K562 (cell line): ENCODE data around the gene POU2AF1. TPM values are rescaled to one million over a fixed set of nuclear protein-coding genes. Genes with fewer than 3 reads are reported as not detected.

ENCODE experiments used
- ATAC-seq: fragments of 200-7000 bp; cut with Tn5 transposase; 3 replicates; pipeline ENCODE4 v1.9.1; 2020; ENCODE audit warnings: moderate library complexity
- BruUV-seq: library from RNA; stranded (reverse); fragments of 400-500 nt; replicated peaks from 2 replicates; lab custom pipeline; 2021; lab: Mats Ljungman, UMichigan
- CTCF ChIA-PET: fragments of 300-600 bp; formaldehyde crosslinking; extraction: SDS; loops from one replicate; lab custom pipeline; 2021; ENCODE audit warnings: low intra/inter-chr PET ratio; lab: Yijun Ruan, JAX
- POLR2A ChIA-PET: fragments of 300-600, 350-650 bp; sonication (Branson Sonifier 250); formaldehyde crosslinking; extraction: SDS; loops from one replicate; lab custom pipeline; 2021; ENCODE audit warnings: antibody characterized with exemption, inconsistent platforms; lab: Yijun Ruan, JAX
- DNase-seq, 4 experiments: peaks; one replicate each; pipeline versions ENCODE4 v3.0.0 to v3.0.0-alpha.2; 2011 to 2018; ENCODE audit warnings: low spot score in 3 of 4, mixed read lengths in 3 of 4; ENCODE audit errors: extremely low read depth in 1 of 4
- FAIRE-seq: peaks from 2 replicates; lab custom pipeline; 2011; peaks lifted over from hg19 to GRCh38; lab: Jason Lieb, UNC
- H2AFZ ChIP-seq: 2 replicates; pipeline ENCODE4 v1.6.0; 2011; ENCODE audit warnings: low read depth, low read length, control low read depth, inconsistent platforms
- H3K27ac ChIP-seq: fragments of 200-600 bp; 3 replicates; pipeline ENCODE4 v1.8.0; 2011; ENCODE audit warnings: low read depth, mild to moderate bottlenecking, control low read depth, inconsistent platforms, low read length, moderate library complexity, mixed read lengths; ENCODE audit errors: extremely low read depth
- H3K27me3 ChIP-seq, 2 experiments: fragments of 300-600 bp in 1 of 2; 2 replicates in 1 of 2; 3 replicates in 1 of 2; pipeline versions ENCODE4 v1.6.0 to v1.8.0; 2011; ENCODE audit warnings: inconsistent platforms in 2 of 2, low read length in 2 of 2, mild to moderate bottlenecking in 1 of 2, mixed read lengths in 1 of 2, moderate library complexity in 1 of 2; ENCODE audit not compliant: control insufficient read depth in 2 of 2, insufficient read depth in 2 of 2
- H3K36me3 ChIP-seq: fragments of 300-600 bp; 3 replicates; pipeline ENCODE4 v1.8.0; 2011; ENCODE audit warnings: mild to moderate bottlenecking, low read length, inconsistent platforms; ENCODE audit not compliant: control insufficient read depth, insufficient read depth
- H3K4me1 ChIP-seq, 2 experiments: fragments of 200-600 bp in 1 of 2; replicated peaks in 1 of 2; 2 replicates in 1 of 2; 3 replicates in 1 of 2; pipeline versions ENCODE4 v1.5.1 to v1.8.0; 2011; ENCODE audit warnings: inconsistent platforms in 2 of 2, low read length in 2 of 2, mild to moderate bottlenecking in 1 of 2, mixed read lengths in 1 of 2, moderate library complexity in 1 of 2; ENCODE audit not compliant: control insufficient read depth in 2 of 2, insufficient read depth in 2 of 2
- H3K4me2 ChIP-seq: 2 replicates; pipeline ENCODE4 v1.6.1; 2011; ENCODE audit warnings: low read length, control low read depth, inconsistent platforms, mixed read lengths; ENCODE audit not compliant: insufficient read depth
- H3K4me3 ChIP-seq: fragments of 200-600 bp; sonication (generic), shearing (Covaris generic); 2 replicates; pipeline ENCODE4 v1.5.1; 2016; ENCODE audit warnings: control low read depth, inconsistent platforms
- H3K79me2 ChIP-seq: fragments of 200-600 bp; 3 replicates; pipeline ENCODE4 v1.8.0; 2011; ENCODE audit warnings: low read length, inconsistent platforms; ENCODE audit not compliant: control insufficient read depth, insufficient read depth
- H3K9ac ChIP-seq, 2 experiments: 2 replicates each; pipeline versions ENCODE4 v1.6.0 to v1.6.1; 2011; ENCODE audit warnings: low read depth in 2 of 2, low read length in 2 of 2, control low read depth in 1 of 2, inconsistent platforms in 1 of 2, mild to moderate bottlenecking in 1 of 2, mixed read lengths in 1 of 2; ENCODE audit not compliant: insufficient read depth in 1 of 2
- H3K9me1 ChIP-seq: one replicate; pipeline ENCODE4 v1.6.0; 2011; ENCODE audit warnings: inconsistent platforms, mild to moderate bottlenecking, low read length, moderate library complexity; ENCODE audit not compliant: control insufficient read depth, insufficient read depth
- H3K9me3 ChIP-seq: replicated peaks from 2 replicates; pipeline ENCODE4 v1.5.1; 2011; ENCODE audit warnings: low read depth, low read length, inconsistent platforms; ENCODE audit not compliant: control insufficient read depth, insufficient read depth
- H4K20me1 ChIP-seq: replicated peaks from 2 replicates; pipeline ENCODE4 v1.6.1; 2011; ENCODE audit warnings: low read length, inconsistent platforms, mixed read lengths; ENCODE audit not compliant: control insufficient read depth, insufficient read depth
- BRF2 ChIP-seq: IDR thresholded peaks from 3 replicates; pipeline ENCODE4 v1.6.1; 2011; ENCODE audit warnings: borderline replicate concordance, mild to moderate bottlenecking; ENCODE audit not compliant: insufficient read length, insufficient read depth
- KLF10 ChIP-seq: fragments of 250-450 bp; sonication (Bioruptor Pico); IDR thresholded peaks from 2 replicates; pipeline ENCODE4 v1.6.1; 2021; ENCODE audit warnings: matching md5 sums
- RBM14 ChIP-seq: fragments of 200-400 bp; formaldehyde crosslinking; IDR thresholded peaks from 2 replicates; pipeline ENCODE4 v1.6.1; 2018; ENCODE audit warnings: low read depth, mild to moderate bottlenecking, low read length, moderate library complexity, borderline replicate concordance; ENCODE audit not compliant: insufficient read depth
- SMAD2 ChIP-seq: fragments of 150-350 bp; IDR thresholded peaks from 2 replicates; pipeline ENCODE4 v1.6.1; 2014; ENCODE audit warnings: low read depth, mild to moderate bottlenecking, low read length
- TCF7 ChIP-seq: sonication (generic); IDR thresholded peaks from 2 replicates; pipeline ENCODE4 v1.6.1; 2016; ENCODE audit warnings: antibody characterized with exemption, borderline replicate concordance
- TCF7L2 ChIP-seq: fragments of 150-350 bp; IDR thresholded peaks from 2 replicates; pipeline ENCODE4 v1.6.1; 2016; ENCODE audit warnings: low read depth, mild to moderate bottlenecking, low read length, moderate library complexity
- ZFP91 ChIP-seq: sonication (generic); formaldehyde crosslinking; IDR thresholded peaks from 2 replicates; pipeline ENCODE4 v1.8.0; 2022; ENCODE audit warnings: mild to moderate bottlenecking, missing genetic modification reagents
- ZNF143 ChIP-seq: sonication (generic); formaldehyde crosslinking; IDR thresholded peaks from 2 replicates; pipeline ENCODE4 v1.9.0; 2022; ENCODE audit warnings: mild to moderate bottlenecking, missing genetic modification reagents
- ZNF224 ChIP-seq: sonication (generic); formaldehyde crosslinking; IDR thresholded peaks from 2 replicates; pipeline ENCODE4 v1.8.0; 2022; ENCODE audit warnings: mild to moderate bottlenecking, missing genetic modification reagents
- ZNF589 ChIP-seq: fragments of 200-800 bp; sonication (Bioruptor generic); IDR thresholded peaks from 2 replicates; pipeline ENCODE4 v1.6.1; 2016; ENCODE audit warnings: low read depth, missing genetic modification characterization, missing compliant biosample characterization
- whole genome bisulfite sequencing: fragments of 100-300 bp; shearing (Covaris generic); methylation state at CpG from one replicate; pipeline ENCODE4 v1.1.6; 2016; ENCODE audit warnings: low coverage, mixed read lengths; ENCODE audit not compliant: insufficient coverage; ENCODE audit errors: missing lambda C conversion rate; 5-methylcytosine and 5-hydroxymethylcytosine counted together
- in situ Hi-C: fragments of 300-500 bp; cut with MboI; formaldehyde crosslinking; loops from 4 replicates; pipeline ENCODE4 v1.15.0; 2018; ENCODE audit warnings: inconsistent platforms, mixed read lengths
- intact Hi-C: fragments of 100-400 bp; cut with micrococcal nuclease; formaldehyde crosslinking; loops from 2 replicates; pipeline ENCODE4 v1.14.2; 2022
- polyA plus RNA-seq, 8 experiments: library from polyadenylated mRNA; depleted of rRNA in 4 of 8; stranded (reverse) in 5 of 8; unstranded in 3 of 8; fragments of >200 nt; fragmentation: Nextera tagmentation in 2 of 8; fragmentation: Illumina TruSeq in 1 of 8; extraction: Ambion mirVana in 2 of 8; extraction: Trizol in 1 of 8; gene quantifications; 2 replicates each; pipeline versions ENCODE4 v1.2.1 to v1.2.3, GENCODE V29; 2011 to 2014; ENCODE audit warnings: inconsistent platforms in 1 of 8, missing spikeins in 1 of 8
- total RNA-seq, 7 experiments: library from RNA; depleted of rRNA in 6 of 7; stranded (reverse); fragments of >200 nt in 6 of 7; fragmentation: Illumina TruSeq in 2 of 7; extraction: Trizol in 2 of 7; gene quantifications; 2 replicates each; pipeline versions ENCODE4 v1.2.1 to v1.2.3, GENCODE V29; 2011 to 2021; ENCODE audit warnings: low replicate concordance in 1 of 7
- TF ChIP-seq, protein P1 (sequence below): fragments of 250-450 bp; sonication (Bioruptor Pico); IDR thresholded peaks from 2 replicates; pipeline ENCODE4 v1.6.1; 2021; ENCODE audit warnings: mild to moderate bottlenecking
- TF ChIP-seq, protein P2 (sequence below): sonication (generic); formaldehyde crosslinking; IDR thresholded peaks from 2 replicates; pipeline ENCODE4 v1.8.0; 2022; ENCODE audit warnings: mild to moderate bottlenecking, missing genetic modification reagents

POU2AF1 gene
- total and polyA plus RNA-seq, 9 of the 15 experiments (the other 6 are each of a cell fraction or from before 2014, with no cell fraction given): 0.09 TPM; not detected in 8

DNA sequence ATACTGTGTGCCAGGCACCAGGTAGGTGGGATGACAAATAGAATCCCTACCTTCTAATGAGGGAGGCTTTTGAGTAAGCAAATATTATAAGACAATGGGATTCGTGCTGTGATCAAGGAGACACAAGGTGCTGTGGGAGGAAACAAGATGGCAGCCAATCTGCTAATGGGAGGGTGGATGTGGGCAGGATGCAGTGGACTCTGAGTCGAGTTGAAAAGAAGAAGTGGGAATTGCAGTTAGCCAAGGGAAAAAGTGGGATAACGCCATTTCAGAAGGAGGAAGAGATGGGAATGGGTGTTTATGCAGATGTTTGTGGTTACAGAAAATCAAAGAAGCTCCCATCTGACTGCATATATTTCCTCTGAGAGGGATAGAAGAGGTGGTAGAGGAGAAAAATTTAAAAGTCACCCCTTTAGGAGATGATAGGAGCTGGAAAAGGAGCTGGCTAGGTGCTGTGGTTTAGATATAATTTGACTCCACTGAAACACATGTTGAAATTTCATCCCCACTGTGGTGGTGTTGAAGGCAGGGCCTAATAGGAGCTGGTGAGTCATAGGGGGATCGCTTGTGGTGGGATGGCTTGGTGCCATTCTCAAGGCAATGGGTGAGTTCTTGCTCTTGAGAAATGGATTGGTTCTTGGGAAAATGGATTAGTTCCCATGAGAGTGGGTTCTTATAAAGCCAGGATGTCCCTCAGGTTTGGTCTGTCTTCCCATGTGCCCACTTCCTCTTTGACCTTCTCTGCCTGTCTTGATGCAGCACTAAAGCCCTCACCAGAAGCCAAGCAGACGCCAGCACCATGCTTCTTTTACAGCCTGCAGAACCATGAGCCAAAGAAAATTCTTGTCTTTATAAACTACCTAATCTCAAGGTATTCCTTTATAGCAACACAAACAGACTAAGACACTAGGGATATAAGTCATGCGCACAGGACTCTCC is 30.0 kb upstream of the POU2AF1 start (continued):
- TF ChIP-seq ZFP91 (CRISPR knock-in tag): no peak

- POLR2A ChIA-PET: no interaction called here
- no peak for TF ChIP-seq BRF2
- no peak for TF ChIP-seq TCF7
- no peak for TF ChIP-seq ZNF143 (CRISPR knock-in tag)
- TF ChIP-seq RBM14: no peak
- no peak for TF ChIP-seq TCF7L2
- TF ChIP-seq, protein P1, sequence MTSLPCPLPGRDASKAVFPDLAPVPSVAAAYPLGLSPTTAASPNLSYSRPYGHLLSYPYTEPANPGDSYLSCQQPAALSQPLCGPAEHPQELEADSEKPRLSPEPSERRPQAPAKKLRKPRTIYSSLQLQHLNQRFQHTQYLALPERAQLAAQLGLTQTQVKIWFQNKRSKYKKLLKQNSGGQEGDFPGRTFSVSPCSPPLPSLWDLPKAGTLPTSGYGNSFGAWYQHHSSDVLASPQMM: no peak
- no peak for TF ChIP-seq ZNF224 (CRISPR knock-in tag)
- TF ChIP-seq ZNF589 (CRISPR knock-in tag): no peak
- TF ChIP-seq SMAD2: no peak
- TF ChIP-seq KLF10 (CRISPR knock-in tag): no peak
- TF ChIP-seq, protein P2, sequence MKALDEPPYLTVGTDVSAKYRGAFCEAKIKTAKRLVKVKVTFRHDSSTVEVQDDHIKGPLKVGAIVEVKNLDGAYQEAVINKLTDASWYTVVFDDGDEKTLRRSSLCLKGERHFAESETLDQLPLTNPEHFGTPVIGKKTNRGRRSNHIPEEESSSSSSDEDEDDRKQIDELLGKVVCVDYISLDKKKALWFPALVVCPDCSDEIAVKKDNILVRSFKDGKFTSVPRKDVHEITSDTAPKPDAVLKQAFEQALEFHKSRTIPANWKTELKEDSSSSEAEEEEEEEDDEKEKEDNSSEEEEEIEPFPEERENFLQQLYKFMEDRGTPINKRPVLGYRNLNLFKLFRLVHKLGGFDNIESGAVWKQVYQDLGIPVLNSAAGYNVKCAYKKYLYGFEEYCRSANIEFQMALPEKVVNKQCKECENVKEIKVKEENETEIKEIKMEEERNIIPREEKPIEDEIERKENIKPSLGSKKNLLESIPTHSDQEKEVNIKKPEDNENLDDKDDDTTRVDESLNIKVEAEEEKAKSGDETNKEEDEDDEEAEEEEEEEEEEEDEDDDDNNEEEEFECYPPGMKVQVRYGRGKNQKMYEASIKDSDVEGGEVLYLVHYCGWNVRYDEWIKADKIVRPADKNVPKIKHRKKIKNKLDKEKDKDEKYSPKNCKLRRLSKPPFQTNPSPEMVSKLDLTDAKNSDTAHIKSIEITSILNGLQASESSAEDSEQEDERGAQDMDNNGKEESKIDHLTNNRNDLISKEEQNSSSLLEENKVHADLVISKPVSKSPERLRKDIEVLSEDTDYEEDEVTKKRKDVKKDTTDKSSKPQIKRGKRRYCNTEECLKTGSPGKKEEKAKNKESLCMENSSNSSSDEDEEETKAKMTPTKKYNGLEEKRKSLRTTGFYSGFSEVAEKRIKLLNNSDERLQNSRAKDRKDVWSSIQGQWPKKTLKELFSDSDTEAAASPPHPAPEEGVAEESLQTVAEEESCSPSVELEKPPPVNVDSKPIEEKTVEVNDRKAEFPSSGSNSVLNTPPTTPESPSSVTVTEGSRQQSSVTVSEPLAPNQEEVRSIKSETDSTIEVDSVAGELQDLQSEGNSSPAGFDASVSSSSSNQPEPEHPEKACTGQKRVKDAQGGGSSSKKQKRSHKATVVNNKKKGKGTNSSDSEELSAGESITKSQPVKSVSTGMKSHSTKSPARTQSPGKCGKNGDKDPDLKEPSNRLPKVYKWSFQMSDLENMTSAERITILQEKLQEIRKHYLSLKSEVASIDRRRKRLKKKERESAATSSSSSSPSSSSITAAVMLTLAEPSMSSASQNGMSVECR (CRISPR knock-in tag): no peak
These were observed 28.6 kb upstream of the POU2AF1 start for GRCh38 chr11:111407652-111408051.

More at GRCh38 chr11:111407652-111408051, 28.6 kb upstream of the POU2AF1 start:
- H3K4me3 ChIP-seq: no peak overlapping the region
- CTCF ChIA-PET: no interaction called here
- H3K27ac ChIP-seq: no peak overlapping the region
- no peak for ATAC-seq
- BruUV-seq: no TSS peak
- DNase-seq: no peak
- no peak for FAIRE-seq
- no peaks in the 10 kb centered on the region for H3K27me3 ChIP-seq
- in situ Hi-C loops: no loop called here
- no peaks in the 10 kb centered on the region for H3K9me1 ChIP-seq
- no peaks in the 10 kb centered on the region for H3K9me3 ChIP-seq
- H3K9ac ChIP-seq: no peak overlapping the region
- H3K79me2 ChIP-seq: no peaks in the 10 kb centered on the region
- no peak overlapping the region for H3K4me2 ChIP-seq
- no peaks in the 10 kb centered on the region for H3K36me3 ChIP-seq
- H4K20me1 ChIP-seq: no peaks in the 10 kb centered on the region
- 0% methylated on average over 2 of the region's 2 CpGs for WGBS
- H3K4me1 ChIP-seq: no peaks in the 10 kb centered on the region
- intact Hi-C loops: no loop called here
- no peak overlapping the region for H2AFZ ChIP-seq
